Effector memory CD8-positive, alpha-beta T cell (primary cell): ENCODE data around the gene TRAF1.
A peak's percentile ranks its signal among the peaks of the same experiment; 100 is the strongest.

ENCODE experiments used
- ATAC-seq: fragments of 150-1000 bp; cut with Tn5 transposase; replicated peaks from 2 replicates; pipeline ENCODE4 v1.10.0; 2021; ENCODE audit warnings: mild to moderate bottlenecking, moderate library complexity
- DNase-seq, 3 experiments: peaks; one replicate each; pipeline ENCODE4 v3.0.0; 2021
- H3K27ac Mint-ChIP-seq, 2 donors: one replicate each; pipeline ENCODE4 v1.8.0; 2022; ENCODE audit warnings: mild to moderate bottlenecking in 2 of 2, mixed read lengths in 2 of 2, moderate library complexity in 2 of 2
- H3K27me3 Mint-ChIP-seq, 2 donors: one replicate each; pipeline ENCODE4 v1.8.0; 2022; ENCODE audit warnings: mixed read lengths in 2 of 2
- H3K36me3 Mint-ChIP-seq: one replicate; pipeline ENCODE4 v1.8.0; 2022; ENCODE audit warnings: mild to moderate bottlenecking, moderate library complexity, mixed read lengths; ENCODE audit not compliant: insufficient read depth
- H3K4me1 Mint-ChIP-seq, 2 donors: one replicate each; pipeline ENCODE4 v1.8.0; 2022; ENCODE audit warnings: low read depth in 2 of 2, mixed read lengths in 2 of 2
- H3K4me3 Mint-ChIP-seq, 2 donors: one replicate each; pipeline ENCODE4 v1.8.0; 2022; ENCODE audit warnings: mild to moderate bottlenecking in 2 of 2, mixed read lengths in 2 of 2, moderate library complexity in 2 of 2
- H3K9me3 Mint-ChIP-seq, 2 donors: one replicate each; pipeline ENCODE4 v1.8.0; 2022; ENCODE audit warnings: mixed read lengths in 2 of 2

Gene TRAF1

DNA sequence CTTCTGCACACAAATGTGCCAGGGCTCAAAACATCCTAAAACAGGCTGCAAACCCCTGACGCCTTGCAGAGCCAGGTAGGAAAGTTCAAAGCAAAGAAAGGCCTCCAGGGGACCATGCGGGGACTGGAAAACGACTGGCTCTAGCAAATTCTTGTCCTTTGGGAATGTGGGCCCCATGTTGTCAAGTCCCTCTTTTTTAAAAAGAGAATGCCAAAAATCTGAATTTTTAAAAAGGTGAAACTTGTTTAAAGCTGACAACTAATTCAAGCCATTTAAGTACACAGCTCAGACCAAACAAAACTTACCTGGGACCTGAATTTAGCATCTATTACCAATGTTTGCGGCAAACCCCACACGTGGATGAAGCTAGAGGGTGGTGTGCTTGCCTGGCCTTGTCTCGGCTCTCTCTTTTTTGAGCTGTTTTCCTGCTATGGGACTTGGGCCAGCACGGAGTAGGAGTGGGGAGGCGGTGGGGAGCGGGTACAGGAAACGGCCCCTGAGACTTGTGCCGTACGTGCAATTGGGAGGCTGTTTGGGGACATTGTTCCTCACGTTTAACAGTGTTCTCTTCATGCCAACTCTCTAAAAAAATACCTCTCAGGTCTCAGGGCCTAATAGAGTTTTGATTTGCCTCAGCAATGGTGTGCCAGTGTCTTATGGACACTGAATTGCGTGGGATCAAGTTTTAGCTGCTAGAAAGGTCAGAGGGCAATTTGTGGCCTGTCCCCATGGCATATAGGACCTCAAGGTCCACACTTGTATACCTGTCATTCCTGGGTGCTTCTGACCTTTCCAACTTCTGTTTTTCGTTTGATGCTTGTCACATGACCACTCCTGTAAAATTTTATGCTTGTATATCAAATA is 34.5 kb downstream of the TRAF1 start:
- peaks cover 13% of the 10 kb centered on the region for H3K36me3 Mint-ChIP-seq
- ATAC-seq: peak; percentile 34
- peak overlapping the region; percentile 65 for H3K4me3 Mint-ChIP-seq
- no peaks in the 10 kb centered on the region for H3K27me3 Mint-ChIP-seq
- DNase-seq: no peak
- H3K9me3 Mint-ChIP-seq: no peaks in the 10 kb centered on the region
- peaks cover 42 to 47% of the 10 kb centered on the region in 2 donors for H3K4me1 Mint-ChIP-seq
- H3K27ac Mint-ChIP-seq: peak overlapping the region; percentile 95 to 96

DNA sequence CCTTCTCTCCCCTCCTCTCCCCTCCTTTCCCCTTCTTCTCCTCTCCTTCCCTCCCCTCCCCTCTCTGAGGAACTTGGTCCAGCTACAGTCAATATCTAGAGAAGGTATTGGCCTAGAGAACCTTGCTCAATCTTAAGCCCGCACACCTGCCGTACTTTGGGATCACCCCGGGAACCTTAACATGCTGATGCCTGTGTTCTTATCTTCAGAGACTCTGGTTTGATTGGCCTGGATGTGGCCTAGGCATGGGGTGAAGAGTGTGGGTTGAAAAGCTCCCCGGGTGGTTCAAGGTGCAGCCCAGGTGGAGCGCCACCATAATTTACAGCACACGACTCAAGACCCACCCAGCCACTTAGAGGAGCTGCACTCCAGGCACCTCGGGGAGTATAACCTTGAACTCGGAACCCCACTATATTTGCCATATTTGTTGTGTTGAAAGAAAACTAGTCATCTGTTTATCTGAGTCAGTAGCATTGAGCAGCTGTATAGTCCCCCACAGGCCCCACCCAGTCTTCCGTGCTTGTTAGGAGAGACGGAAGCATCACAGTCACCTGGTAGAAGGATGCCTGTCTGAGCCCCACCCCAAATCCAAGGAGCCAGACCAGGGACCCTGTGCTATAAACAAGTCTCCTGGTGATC is 35.2 kb downstream of the TRAF1 start:
- DNase-seq (no peak), ATAC-seq (peak; percentile 42)
- Mint-ChIP-seq H3K36me3 (peaks cover 12% of the 10 kb centered on the region), H3K27ac (peak overlapping the region; percentile 95 to 96), H3K9me3 (no peaks in the 10 kb centered on the region), H3K27me3 (no peaks in the 10 kb centered on the region), H3K4me1 (peaks cover 37 to 41% of the 10 kb centered on the region in 2 donors), H3K4me3 (peak overlapping the region; percentile 65)

DNA sequence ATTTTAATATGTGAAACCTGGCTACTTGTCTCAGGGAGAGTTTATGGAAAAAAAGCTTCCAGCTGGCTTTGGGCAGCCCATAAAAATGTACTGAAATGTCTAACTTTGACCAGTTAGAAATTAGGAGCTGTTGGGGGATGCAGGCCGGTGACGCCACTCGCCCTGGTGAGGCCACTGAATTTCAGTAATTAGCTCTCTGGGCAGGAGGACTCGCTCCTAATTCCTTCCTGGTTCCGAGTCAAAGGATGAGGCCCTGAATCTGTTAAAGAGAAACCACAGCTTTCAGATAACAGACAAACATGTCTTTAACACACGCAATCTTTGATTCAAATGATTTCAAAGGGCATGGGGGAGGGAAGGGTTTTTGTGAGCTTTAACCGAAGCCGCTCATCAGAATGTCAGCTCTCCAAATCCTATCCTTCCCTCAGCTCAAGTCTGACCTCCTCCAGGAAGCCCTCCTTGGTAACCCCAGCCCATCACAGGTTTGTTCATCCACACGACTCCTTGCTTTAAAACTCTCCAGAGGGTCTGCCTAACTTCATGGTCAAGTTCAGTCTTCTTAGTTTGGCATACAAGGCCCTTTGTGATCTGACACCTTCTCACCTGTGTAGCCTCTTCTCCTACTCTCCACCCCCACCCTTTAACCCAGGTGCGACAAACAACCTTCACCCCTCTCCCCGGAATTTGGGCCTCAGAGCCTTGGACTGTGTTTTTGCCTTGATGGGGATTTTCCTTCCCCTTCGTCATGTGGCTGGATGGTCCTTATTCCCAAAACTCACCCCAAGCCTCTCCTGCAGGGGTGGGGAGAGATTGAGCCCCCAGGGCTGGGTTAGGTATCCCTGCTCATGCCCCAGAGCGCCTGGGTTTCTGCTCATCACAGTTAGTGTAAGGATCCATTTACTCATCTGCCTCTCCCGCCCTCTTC is 36.0 kb downstream of the TRAF1 start:
- Mint-ChIP-seq H3K27ac (peak overlapping the region; percentile 95 to 96), H3K4me1 (peaks cover 41% of the 10 kb centered on the region in 2 donors), H3K36me3 (peaks cover 12% of the 10 kb centered on the region), H3K4me3 (peak overlapping the region; percentile 65), H3K27me3 (no peaks in the 10 kb centered on the region), H3K9me3 (no peaks in the 10 kb centered on the region)
- DNase-seq: peak in 1 of 3 experiments; percentile 34
- ATAC-seq: no peak

DNA sequence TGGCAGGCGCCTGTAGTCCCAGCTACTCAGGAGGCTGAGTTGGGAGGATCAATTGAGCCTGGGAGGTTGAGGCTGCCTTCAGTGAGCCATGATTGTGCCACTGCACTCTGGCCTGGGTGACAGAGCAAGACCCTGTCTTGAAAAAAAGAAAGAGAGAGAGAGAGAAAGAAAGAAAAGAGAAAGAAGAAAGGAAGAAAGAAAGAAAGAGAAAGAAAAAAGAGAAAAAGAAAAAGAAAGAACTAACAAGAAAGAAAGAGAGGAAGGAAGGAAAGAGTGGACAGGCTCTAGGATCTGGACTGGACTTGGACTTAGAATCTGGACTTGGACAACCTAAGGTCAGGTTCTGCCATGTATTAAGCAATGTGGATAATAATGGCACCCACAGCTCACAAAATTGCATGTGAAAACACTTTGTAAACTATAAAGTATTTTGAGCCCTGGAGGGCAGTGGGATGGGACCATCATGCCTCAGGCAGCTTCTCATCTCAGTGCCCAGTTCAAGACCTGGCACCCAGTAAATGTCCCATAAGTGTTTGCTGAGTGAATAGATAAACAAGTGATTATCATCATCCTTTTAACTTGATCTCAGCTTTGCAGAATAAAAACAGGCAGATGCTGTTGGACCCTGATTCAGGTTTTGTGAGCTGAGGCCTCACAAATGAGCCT is 36.9 kb downstream of the TRAF1 start:
- H3K36me3 Mint-ChIP-seq: peaks cover 12% of the 10 kb centered on the region
- H3K27ac Mint-ChIP-seq: peak overlapping the region; percentile 95 to 96
- peaks cover 41% of the 10 kb centered on the region in 2 donors for H3K4me1 Mint-ChIP-seq
- no peaks in the 10 kb centered on the region for H3K27me3 Mint-ChIP-seq
- H3K4me3 Mint-ChIP-seq: peak overlapping the region; percentile 17 to 65
- no peaks in the 10 kb centered on the region for H3K9me3 Mint-ChIP-seq
- ATAC-seq (no peak), DNase-seq (no peak)

DNA sequence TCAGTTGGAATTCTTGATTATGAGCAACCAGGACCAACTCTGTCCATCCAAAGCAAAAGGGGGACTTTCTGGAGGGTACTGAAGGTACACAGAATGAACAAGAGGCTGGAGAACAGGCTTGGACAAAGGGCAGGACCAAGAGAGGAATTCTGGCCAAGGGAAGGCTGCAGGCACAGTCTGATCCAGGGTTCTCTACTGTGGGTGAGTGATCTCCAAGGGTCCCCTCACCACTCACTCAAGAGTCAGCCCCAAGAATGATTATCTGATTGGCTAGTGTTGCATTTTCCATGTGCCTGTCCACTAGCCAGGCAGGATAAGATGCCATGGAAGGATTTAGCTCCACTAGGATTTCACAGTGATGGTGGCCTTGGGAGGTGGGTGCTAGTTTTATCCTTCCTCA is 38.0 kb downstream of the TRAF1 start:
- Mint-ChIP-seq H3K27me3 (no peaks in the 10 kb centered on the region), H3K36me3 (peaks cover 12% of the 10 kb centered on the region), H3K27ac (peak overlapping the region in 1 of 2 donors; percentile 25), H3K9me3 (no peaks in the 10 kb centered on the region), H3K4me3 (no peak overlapping the region), H3K4me1 (peaks cover 42 to 43% of the 10 kb centered on the region in 2 donors)
- ATAC-seq: no peak
- no peak for DNase-seq

DNA sequence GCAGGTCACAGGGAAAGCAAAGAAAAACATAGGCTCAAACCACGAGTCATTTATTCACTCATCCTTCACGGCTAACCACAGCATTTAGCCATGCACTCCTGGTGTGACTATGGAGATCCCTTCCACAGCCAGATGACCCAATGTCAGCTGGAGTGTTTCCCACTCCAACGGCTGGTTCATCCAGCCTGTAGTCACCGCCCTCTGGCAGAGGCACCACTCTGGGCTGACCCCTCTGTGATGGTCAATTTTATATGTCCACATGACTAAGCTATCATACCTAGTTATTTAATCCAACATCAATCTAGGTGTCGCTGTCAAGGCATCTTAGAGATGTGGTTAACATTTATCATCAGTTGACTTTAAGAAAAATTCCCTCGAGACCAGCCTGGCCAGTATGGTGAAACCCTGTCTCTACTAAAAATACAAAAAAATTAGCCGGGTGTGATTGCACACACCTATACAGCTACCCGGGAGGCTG is 40.1 kb downstream of the TRAF1 start:
- Mint-ChIP-seq H3K27ac (no peak overlapping the region), H3K36me3 (peaks cover 12% of the 10 kb centered on the region)
- no peak for DNase-seq

DNA sequence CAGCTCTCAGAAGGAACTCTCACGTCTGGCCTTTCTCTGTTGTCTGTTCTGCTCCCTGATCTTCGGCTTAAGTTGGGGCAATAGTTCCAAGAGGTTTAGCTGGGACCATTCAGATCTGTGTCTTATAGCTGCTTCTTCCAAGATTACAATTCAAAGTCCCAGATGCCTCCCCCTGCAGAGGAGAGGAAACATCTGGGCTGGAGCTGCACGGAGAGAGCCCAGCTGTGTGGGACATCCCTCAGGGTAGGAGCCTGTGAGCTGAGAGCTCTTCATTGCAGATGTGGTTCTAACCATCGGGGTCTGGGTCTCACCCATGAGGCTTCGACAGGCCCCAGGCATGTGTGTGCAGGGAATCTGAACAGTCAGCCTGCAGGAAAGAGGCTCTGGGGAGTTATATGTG is 40.6 kb downstream of the TRAF1 start:
- Mint-ChIP-seq H3K4me1 (peaks cover 28 to 29% of the 10 kb centered on the region in 2 donors), H3K4me3 (no peak overlapping the region), H3K27me3 (no peaks in the 10 kb centered on the region), H3K9me3 (no peaks in the 10 kb centered on the region), H3K27ac (no peak overlapping the region), H3K36me3 (peaks cover 12% of the 10 kb centered on the region)
- ATAC-seq (no peak), DNase-seq (no peak)

More for the DNA sequence above, 40.1 kb downstream of the TRAF1 start:
- Mint-ChIP-seq H3K9me3 (no peaks in the 10 kb centered on the region), H3K4me3 (no peak overlapping the region), H3K27me3 (no peaks in the 10 kb centered on the region), H3K4me1 (peaks cover 30 to 34% of the 10 kb centered on the region in 2 donors)
- ATAC-seq: no peak

DNA sequence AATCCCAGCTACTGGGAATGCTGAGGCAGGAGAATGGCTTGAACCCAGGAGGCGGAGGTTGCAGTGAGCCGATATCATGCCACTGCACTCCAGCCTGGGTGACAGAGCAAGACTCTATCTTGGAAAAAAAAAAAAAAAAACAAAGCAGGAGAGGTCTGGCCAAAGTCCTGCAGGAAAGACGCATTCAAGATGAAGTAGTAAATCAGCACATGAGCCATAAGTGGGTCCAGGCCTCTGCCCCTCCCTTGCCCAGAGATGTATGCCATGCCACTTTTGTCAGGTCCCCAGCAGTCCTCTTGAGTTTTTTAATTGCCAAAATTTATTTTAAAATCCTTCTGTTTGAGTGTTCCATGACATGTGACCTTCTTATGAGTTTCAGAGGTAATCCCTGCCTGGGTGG is 41.1 kb downstream of the TRAF1 start:
- H3K27ac Mint-ChIP-seq: no peak overlapping the region
- no peak for DNase-seq

DNA sequence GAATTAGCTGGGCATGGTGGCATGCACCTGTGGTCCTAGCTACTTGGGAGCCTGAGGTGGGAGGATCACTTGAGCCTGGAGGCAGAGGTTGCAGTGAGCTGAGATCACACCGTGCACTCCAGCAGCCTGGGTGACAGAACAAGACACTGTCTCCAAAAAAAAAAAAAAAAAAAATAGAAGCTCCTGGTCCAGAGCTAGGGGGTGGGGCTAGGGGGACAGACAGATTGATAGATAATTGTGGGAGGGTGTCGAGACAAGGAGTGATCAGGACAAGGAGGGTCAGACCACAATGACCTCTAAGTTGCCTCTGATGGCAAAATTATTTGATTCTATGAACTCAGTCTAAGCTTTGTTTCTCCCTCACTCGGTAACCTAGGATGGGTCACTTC is 43.0 kb downstream of the TRAF1 start:
- H3K4me1 Mint-ChIP-seq: peaks cover 29 to 32% of the 10 kb centered on the region in 2 donors
- H3K9me3 Mint-ChIP-seq: no peaks in the 10 kb centered on the region
- no peak for ATAC-seq
- H3K27me3 Mint-ChIP-seq: no peaks in the 10 kb centered on the region
- no peak for DNase-seq
- peak overlapping the region in 1 of 2 donors; percentile 17 for H3K4me3 Mint-ChIP-seq
- H3K36me3 Mint-ChIP-seq: peaks cover 8% of the 10 kb centered on the region
- H3K27ac Mint-ChIP-seq: no peak overlapping the region

More for the DNA sequence above, 41.1 kb downstream of the TRAF1 start:
- no peaks in the 10 kb centered on the region for H3K9me3 Mint-ChIP-seq
- no peak for ATAC-seq
- no peaks in the 10 kb centered on the region for H3K27me3 Mint-ChIP-seq
- H3K4me1 Mint-ChIP-seq: peaks cover 24 to 26% of the 10 kb centered on the region in 2 donors
- no peak overlapping the region for H3K4me3 Mint-ChIP-seq
- peaks cover 15% of the 10 kb centered on the region for H3K36me3 Mint-ChIP-seq

DNA sequence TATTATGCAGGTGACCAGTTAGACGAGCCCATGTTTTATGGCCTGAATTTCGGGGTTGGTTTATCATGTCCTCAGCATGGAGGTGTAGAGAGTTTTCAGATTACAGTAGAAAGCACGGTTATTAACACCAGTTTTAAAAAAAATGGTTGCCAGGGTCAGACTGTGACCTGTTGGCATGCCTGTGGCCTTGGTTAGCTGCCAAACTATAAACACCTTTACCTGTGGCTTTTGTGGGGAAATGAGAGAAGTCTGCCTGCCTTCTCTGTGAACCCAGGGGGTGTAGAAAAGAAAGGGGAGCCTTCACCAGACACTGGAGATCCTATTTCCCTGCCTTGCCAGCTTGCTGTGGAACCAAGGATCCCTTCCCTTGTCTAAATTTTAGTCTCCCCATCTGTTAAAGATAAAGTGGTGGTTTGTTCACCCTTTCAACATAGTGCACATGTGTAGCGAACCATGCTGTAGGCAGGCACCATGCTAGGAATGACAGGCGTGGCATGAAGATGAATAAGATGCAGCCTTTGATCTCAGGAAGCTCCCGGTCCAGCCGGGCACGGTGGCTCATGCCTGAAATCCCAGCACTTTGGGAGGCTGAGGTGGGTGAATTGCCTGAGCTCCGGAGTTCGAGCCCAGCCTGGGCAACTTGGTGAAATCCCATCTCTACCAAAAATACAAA is 43.5 kb downstream of the TRAF1 start:
- DNase-seq: no peak
- Mint-ChIP-seq H3K27me3 (no peaks in the 10 kb centered on the region), H3K36me3 (peaks cover 7% of the 10 kb centered on the region), H3K27ac (no peak overlapping the region), H3K4me3 (peak overlapping the region; percentile 17 to 44), H3K4me1 (peaks cover 35 to 37% of the 10 kb centered on the region in 2 donors), H3K9me3 (no peaks in the 10 kb centered on the region)
- peak; percentile 86 for ATAC-seq

DNA sequence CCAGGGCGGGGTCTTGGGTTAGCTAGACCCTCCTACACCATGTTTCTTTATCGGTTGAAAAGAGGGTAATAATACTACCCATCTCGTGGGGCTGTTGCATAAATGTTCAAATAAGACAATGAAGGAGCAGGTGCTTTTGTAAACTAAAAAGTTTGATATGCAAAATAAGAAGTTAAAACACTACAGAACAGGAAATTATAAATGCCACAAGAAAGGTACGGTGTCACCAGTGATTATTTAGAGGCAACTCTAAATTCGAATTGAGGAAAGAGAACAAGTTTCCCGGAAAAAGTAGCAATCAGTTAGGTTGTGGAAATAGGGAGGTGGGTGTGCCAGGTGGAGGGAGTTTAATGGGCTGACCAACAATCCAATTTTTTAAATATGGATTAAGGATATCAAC is 47.1 kb downstream of the TRAF1 start:
- no peaks in the 10 kb centered on the region for H3K27me3 Mint-ChIP-seq
- H3K9me3 Mint-ChIP-seq: no peaks in the 10 kb centered on the region
- peak overlapping the region; percentile 90 to 93 for H3K4me3 Mint-ChIP-seq
- no peak for ATAC-seq
- peak overlapping the region; percentile 13 to 89 for H3K27ac Mint-ChIP-seq
- DNase-seq: no peak
- peaks cover 13% of the 10 kb centered on the region for H3K36me3 Mint-ChIP-seq
- H3K4me1 Mint-ChIP-seq: peaks cover 46 to 50% of the 10 kb centered on the region in 2 donors
